ENCODE data around the gene TSNAXIP1. TPM values are rescaled to one million over a fixed set of nuclear protein-coding genes. Genes with fewer than 3 reads are reported as not detected.

Gene TSNAXIP1
- total and polyA plus RNA-seq, 2 experiments from 2014 or later, result 3.1 to 5.8 TPM

DNA sequence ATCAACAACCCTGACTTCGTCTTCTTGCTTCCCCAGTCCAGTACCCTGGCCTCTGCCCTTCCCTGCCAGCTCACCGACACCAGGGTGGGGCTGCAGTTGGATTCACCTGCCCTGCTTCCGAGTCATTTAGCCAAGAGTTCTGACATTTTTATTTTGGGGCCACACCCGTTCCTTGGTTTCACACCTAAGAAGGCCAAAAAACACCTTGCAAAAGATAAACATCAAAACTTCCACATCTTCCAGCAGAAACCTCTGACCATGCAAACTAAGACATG, 45.8 kb upstream of the TSNAXIP1 start:
- H3K9me2 ChIP-seq (replicated peaks; ENCODE audit: insufficient read depth), result no peaks in the 10 kb centered on the region
- no peak overlapping the region for H2AFZ ChIP-seq
- H3K4me2 ChIP-seq, result no peak overlapping the region
- no peak for DNase-seq (ENCODE audit: low spot score)
- 86% methylated on average over 4 of the region's 4 CpGs for WGBS (ENCODE audit: low lambda C conversion rate, missing lambda C conversion rate)
- H3K79me2 ChIP-seq, result peaks cover 6% of the 10 kb centered on the region
- no peaks in the 10 kb centered on the region for H3K27me3 ChIP-seq
- H3K4me1 ChIP-seq (ENCODE audit: insufficient read depth), result no peaks in the 10 kb centered on the region
- H4K20me1 ChIP-seq (ENCODE audit: insufficient read depth, poor library complexity, severe bottlenecking), result peaks cover 6% of the 10 kb centered on the region
- H3K9me3 ChIP-seq (ENCODE audit: low read depth), result no peaks in the 10 kb centered on the region
- no peaks in the 10 kb centered on the region for H3K36me3 ChIP-seq (replicated peaks; ENCODE audit: insufficient read depth, low read depth)
- no peak overlapping the region for H3K27ac ChIP-seq
- TF ChIP-seq EZH2phosphoT487 (IDR thresholded peaks at IDR 0.05; ENCODE audit: low read depth, severe bottlenecking, unreplicated experiment), result no peak
- TF ChIP-seq EZH2 (IDR thresholded peaks at IDR 0.05; ENCODE audit: borderline replicate concordance), result no peak
- no peak for TF ChIP-seq CTCF (IDR thresholded peaks at IDR 0.05; ENCODE audit: poor library complexity)
- H3K4me3 ChIP-seq, result no peak overlapping the region

GRCh38 chr16:67761924-67762323, 44.8 kb upstream of the TSNAXIP1 start:
- H3K4me2 ChIP-seq, result no peak overlapping the region
- no peak overlapping the region for H2AFZ ChIP-seq
- no peaks in the 10 kb centered on the region for H3K36me3 ChIP-seq (replicated peaks; ENCODE audit: insufficient read depth, low read depth)
- no peak for DNase-seq (ENCODE audit: low spot score)
- H3K27me3 ChIP-seq, result no peaks in the 10 kb centered on the region
- H4K20me1 ChIP-seq (ENCODE audit: insufficient read depth, poor library complexity, severe bottlenecking), result peaks cover 6% of the 10 kb centered on the region
- no peaks in the 10 kb centered on the region for H3K9me3 ChIP-seq (ENCODE audit: low read depth)
- peaks cover 6% of the 10 kb centered on the region for H3K79me2 ChIP-seq
- H3K9me2 ChIP-seq (replicated peaks; ENCODE audit: insufficient read depth), result no peaks in the 10 kb centered on the region
- TF ChIP-seq EZH2phosphoT487 (IDR thresholded peaks at IDR 0.05; ENCODE audit: low read depth, severe bottlenecking, unreplicated experiment) (no peak), CTCF (IDR thresholded peaks at IDR 0.05; ENCODE audit: poor library complexity) (no peak), EZH2 (IDR thresholded peaks at IDR 0.05; ENCODE audit: borderline replicate concordance) (no peak)
- H3K27ac ChIP-seq, result no peak overlapping the region
- WGBS (ENCODE audit: low lambda C conversion rate, missing lambda C conversion rate), result 92% methylated on average over 1 of the region's 1 CpG
- H3K4me3 ChIP-seq, result no peak overlapping the region
- no peaks in the 10 kb centered on the region for H3K4me1 ChIP-seq (ENCODE audit: insufficient read depth)

- Histone ChIP-seq H3K9me2 (replicated peaks; ENCODE audit: insufficient read depth) (no peaks in the 10 kb centered on the region), H3K36me3 (replicated peaks; ENCODE audit: insufficient read depth, low read depth) (no peaks in the 10 kb centered on the region), H3K4me2 (no peak overlapping the region), H2AFZ (no peak overlapping the region), H3K9me3 (ENCODE audit: low read depth) (no peaks in the 10 kb centered on the region), H3K27ac (no peak overlapping the region), H3K79me2 (peaks cover 6% of the 10 kb centered on the region), H3K4me3 (no peak overlapping the region), H4K20me1 (ENCODE audit: insufficient read depth, poor library complexity, severe bottlenecking) (peaks cover 6% of the 10 kb centered on the region), H3K4me1 (ENCODE audit: insufficient read depth) (no peaks in the 10 kb centered on the region), H3K27me3 (no peaks in the 10 kb centered on the region)
- TF ChIP-seq EZH2 (IDR thresholded peaks at IDR 0.05; ENCODE audit: borderline replicate concordance) (no peak), EZH2phosphoT487 (IDR thresholded peaks at IDR 0.05; ENCODE audit: low read depth, severe bottlenecking, unreplicated experiment) (no peak), CTCF (IDR thresholded peaks at IDR 0.05; ENCODE audit: poor library complexity) (no peak)
- 94% methylated on average over 2 of the region's 2 CpGs for WGBS (ENCODE audit: low lambda C conversion rate, missing lambda C conversion rate)
- DNase-seq (ENCODE audit: low spot score), result no peak
Measured at GRCh38 chr16:67762385-67762784, 44.3 kb upstream of the TSNAXIP1 start.

GRCh38 chr16:67763066-67763465, 43.6 kb upstream of the TSNAXIP1 start:
- peaks cover 6% of the 10 kb centered on the region for H3K79me2 ChIP-seq
- no peak for DNase-seq (ENCODE audit: low spot score)
- no peak overlapping the region for H3K4me3 ChIP-seq
- no peaks in the 10 kb centered on the region for H3K9me3 ChIP-seq (ENCODE audit: low read depth)
- TF ChIP-seq EZH2 (IDR thresholded peaks at IDR 0.05; ENCODE audit: borderline replicate concordance) (no peak), EZH2phosphoT487 (IDR thresholded peaks at IDR 0.05; ENCODE audit: low read depth, severe bottlenecking, unreplicated experiment) (no peak), CTCF (IDR thresholded peaks at IDR 0.05; ENCODE audit: poor library complexity) (no peak)
- H3K36me3 ChIP-seq (replicated peaks; ENCODE audit: insufficient read depth, low read depth), result no peaks in the 10 kb centered on the region
- H3K27ac ChIP-seq, result no peak overlapping the region
- 91% methylated on average over 5 of the region's 5 CpGs for WGBS (ENCODE audit: low lambda C conversion rate, missing lambda C conversion rate)
- H3K4me1 ChIP-seq (ENCODE audit: insufficient read depth), result no peaks in the 10 kb centered on the region
- H3K9me2 ChIP-seq (replicated peaks; ENCODE audit: insufficient read depth), result no peaks in the 10 kb centered on the region
- H3K4me2 ChIP-seq, result no peak overlapping the region
- H4K20me1 ChIP-seq (ENCODE audit: insufficient read depth, poor library complexity, severe bottlenecking), result peaks cover 6% of the 10 kb centered on the region
- no peak overlapping the region for H2AFZ ChIP-seq
- H3K27me3 ChIP-seq, result no peaks in the 10 kb centered on the region
